Tibial nerve (tissue), 4 donors: ENCODE data around the gene HCK. TPM values are rescaled to one million over a fixed set of nuclear protein-coding genes. Genes with fewer than 3 reads are reported as not detected.

ENCODE experiments used
- DNase-seq, 2 donors: peaks; one replicate each; pipeline ENCODE4 v3.0.0-alpha.2; 2019; ENCODE audit warnings: low spot score in 2 of 2
- H3K27ac ChIP-seq, 4 donors: fragments of 200-600 bp; sonication (generic) in 3 of 4; one replicate each; pipeline ENCODE4 v1.5.1; 2017 to 2019; ENCODE audit warnings: mild to moderate bottlenecking in 1 of 4
- H3K27me3 ChIP-seq, 2 donors: fragments of 200-600 bp; sonication (generic) in 1 of 2; one replicate each; pipeline versions ENCODE4 v1.5.1 to v1.6.0; 2017 to 2019
- H3K36me3 ChIP-seq, 3 donors: fragments of 200-600 bp; sonication (generic); one replicate each; pipeline ENCODE4 v1.5.1; 2018 to 2019
- H3K4me1 ChIP-seq, 4 donors: fragments of 200-600 bp; sonication (generic) in 3 of 4; one replicate each; pipeline ENCODE4 v1.5.1; 2017 to 2019
- H3K4me3 ChIP-seq, 4 donors: fragments of 200-600 bp; sonication (generic) in 3 of 4; one replicate each; pipeline ENCODE4 v1.5.1; 2017 to 2019; ENCODE audit warnings: mild to moderate bottlenecking in 1 of 4, moderate library complexity in 1 of 4
- H3K9me3 ChIP-seq, 4 donors: fragments of 200-600 bp; sonication (generic) in 3 of 4; one replicate each; pipeline ENCODE4 v1.5.1; 2017 to 2019
- CTCF ChIP-seq, 5 experiments: fragments of 200-600 bp in 3 of 5; fragments of 450-650 bp in 2 of 5; sonication (generic) in 3 of 5; IDR thresholded peaks; one replicate each; pipeline ENCODE4 v1.5.1; 2016 to 2019; ENCODE audit warnings: antibody characterized with exemption in 5 of 5, mild to moderate bottlenecking in 3 of 5, moderate library complexity in 2 of 5
- EP300 ChIP-seq, 2 donors: sonication (generic); formaldehyde crosslinking; IDR thresholded peaks; one replicate each; pipeline ENCODE4 v1.6.1; 2017; ENCODE audit warnings: antibody characterized with exemption in 2 of 2, mild to moderate bottlenecking in 1 of 2
- POLR2A ChIP-seq, 2 donors: fragments of 450-650 bp; IDR thresholded peaks; one replicate each; pipeline ENCODE4 v1.6.1; 2017; ENCODE audit warnings: antibody characterized with exemption in 2 of 2, mild to moderate bottlenecking in 2 of 2, moderate library complexity in 2 of 2
- WGBS, 2 donors: methylation state at CpG; one replicate each; pipeline ENCODE4 v1.1.5; 2018; 5-methylcytosine and 5-hydroxymethylcytosine counted together
- total RNA-seq, 4 donors: library from RNA; depleted of rRNA; stranded (reverse); fragments of >200 nt; gene quantifications; one replicate each; pipeline ENCODE4 v1.1.0, GENCODE V29; 2016

HCK gene
- total RNA-seq, 4 donors from 2014 or later = 10.5 to 47.4 (median 13.7) TPM

DNA sequence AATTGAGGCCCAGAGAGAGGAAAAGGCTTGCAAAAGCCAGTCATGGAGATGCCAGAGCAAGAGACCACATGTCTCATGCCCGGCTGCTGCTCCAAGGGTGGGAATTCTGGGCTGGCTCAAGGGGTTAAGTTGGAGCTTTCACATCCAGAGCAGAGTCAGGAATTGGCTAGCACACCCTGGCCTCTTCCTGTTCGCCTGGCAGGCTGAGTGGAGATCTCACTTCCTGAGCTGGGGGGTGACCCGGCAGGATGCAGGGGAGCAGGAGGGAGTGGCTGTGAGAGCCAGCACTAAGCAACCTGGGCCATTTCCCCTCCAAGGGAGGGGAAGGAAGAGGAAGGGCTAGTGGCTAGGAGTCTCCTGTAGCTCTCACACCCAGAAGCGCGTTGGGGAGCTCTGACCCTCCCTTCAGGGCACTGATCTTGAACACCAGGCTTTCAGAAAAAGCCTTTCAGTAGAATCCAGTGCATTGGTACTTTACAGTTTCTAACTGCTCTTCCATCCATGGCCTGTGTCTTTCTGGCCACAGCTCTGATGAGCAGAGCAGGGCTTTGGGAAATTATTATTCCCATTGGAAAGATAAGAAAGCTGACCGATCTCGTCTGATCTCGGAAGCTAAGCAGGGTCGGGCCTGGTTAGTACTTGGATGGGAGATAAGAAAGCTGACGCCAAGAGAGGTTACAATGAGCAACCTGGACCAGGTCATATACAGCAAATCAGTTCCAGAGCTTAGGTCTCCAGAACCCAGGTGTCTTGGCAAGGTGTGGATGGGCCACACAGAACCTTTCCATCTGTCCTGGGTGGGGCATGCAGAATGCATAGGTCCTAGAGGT lies 44.0 kb upstream of the HCK start:
- 39 to 40% methylated on average over 10 of the region's 10 CpGs for WGBS, 2 donors
- TF ChIP-seq CTCF (IDR thresholded peaks at IDR 0.05) (no peak), EP300 (IDR thresholded peaks at IDR 0.05) (no peak), POLR2A (IDR thresholded peaks at IDR 0.05) (no peak)
- DNase-seq = no peak
- Histone ChIP-seq H3K36me3 (no peaks in the 10 kb centered on the region), H3K4me1 (peaks cover 0 to 10% (median 0%) of the 10 kb centered on the region in 4 donors), H3K27ac (peak overlapping the region in 1 of 4 donors; percentile 17), H3K9me3 (no peaks in the 10 kb centered on the region), H3K27me3 (peaks cover 0 to 21% of the 10 kb centered on the region in 2 donors), H3K4me3 (no peak overlapping the region)

- Histone ChIP-seq H3K36me3 (no peaks in the 10 kb centered on the region), H3K9me3 (no peaks in the 10 kb centered on the region), H3K27me3 (peaks cover 0 to 22% of the 10 kb centered on the region in 2 donors), H3K4me3 (no peak overlapping the region), H3K4me1 (peaks cover 0 to 10% (median 0%) of the 10 kb centered on the region in 4 donors), H3K27ac (peak overlapping the region in 1 of 4 donors; percentile 15)
- TF ChIP-seq EP300 (IDR thresholded peaks at IDR 0.05) = no peak
- no peak for TF ChIP-seq POLR2A (IDR thresholded peaks at IDR 0.05)
- TF ChIP-seq CTCF (IDR thresholded peaks at IDR 0.05) = no peak
- DNase-seq = no peak
- WGBS, 2 donors = 92% methylated on average over 7 of the region's 7 CpGs
These were observed 42.5 kb upstream of the HCK start for GRCh38 chr20:32009564-32009963.

DNA sequence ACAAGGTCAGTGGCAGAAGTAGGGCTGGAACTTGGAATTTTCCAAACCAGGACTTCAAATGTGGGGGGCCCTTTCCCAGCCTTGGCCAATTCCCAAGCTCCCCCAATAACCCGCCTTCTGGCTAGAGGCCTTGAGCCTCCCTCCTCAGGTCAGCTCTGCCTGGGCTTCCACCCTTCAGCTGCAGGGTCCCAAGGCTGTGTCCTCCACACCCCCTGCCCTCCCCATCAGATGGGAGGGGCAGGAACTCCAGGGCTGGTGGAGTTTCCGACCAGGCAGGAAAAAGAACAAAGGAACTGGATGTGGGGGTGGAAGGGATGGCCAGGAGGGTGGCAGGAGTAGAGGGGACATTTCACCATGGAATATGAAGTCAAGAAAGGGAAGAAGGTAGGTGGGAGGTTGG lies 41.9 kb upstream of the HCK start, which contains the start of gene CCM2L:
TSS of gene CCM2L (plus strand) at position 338 of the 400 bp plus-strand sequence. CDS start at position 355, 17 bp downstream.
- WGBS, 2 donors = 40 to 50% methylated on average over 2 of the region's 2 CpGs
- peak within 1 kb of the TSS in 1 of 4 donors; percentile 38 for H3K27ac ChIP-seq
- no peak for DNase-seq
- no peak for TF ChIP-seq CTCF (IDR thresholded peaks at IDR 0.05)
- H3K4me3 ChIP-seq = peak within 1 kb of the TSS in 1 of 4 donors; percentile 34
- H3K36me3 ChIP-seq = no peaks in the 10 kb centered on the region
- H3K27me3 ChIP-seq = peaks cover 0 to 27% of the 10 kb centered on the region in 2 donors
- H3K4me1 ChIP-seq = peaks cover 0 to 10% (median 0%) of the 10 kb centered on the region in 4 donors
- H3K9me3 ChIP-seq = no peaks in the 10 kb centered on the region

- 47 to 48% methylated on average over 8 of the region's 8 CpGs for WGBS, 2 donors
These were observed 41.4 kb upstream of the HCK start for GRCh38 chr20:32010666-32011065.

More at GRCh38 chr20:32010666-32011065, 41.4 kb upstream of the HCK start:
- Histone ChIP-seq H3K36me3 (no peaks in the 10 kb centered on the region), H3K27ac (peak overlapping the region in 1 of 4 donors; percentile 38), H3K9me3 (no peaks in the 10 kb centered on the region), H3K27me3 (peaks cover 0 to 28% of the 10 kb centered on the region in 2 donors), H3K4me3 (peak overlapping the region in 1 of 4 donors; percentile 34), H3K4me1 (peaks cover 0 to 10% (median 0%) of the 10 kb centered on the region in 4 donors)
- no peak for DNase-seq
- TF ChIP-seq CTCF (IDR thresholded peaks at IDR 0.05) = no peak
- no peak for TF ChIP-seq EP300 (IDR thresholded peaks at IDR 0.05)
- no peak for TF ChIP-seq POLR2A (IDR thresholded peaks at IDR 0.05)
